GM12801 (cell line): Measurements from ENCODE around the gene SLC17A5.

ENCODE experiments used
- TF ChIP-seq, protein P1 (sequence below): IDR thresholded peaks from one replicate; pipeline ENCODE4 v1.5.1; 2011; ENCODE audit warnings: control low read depth; ENCODE audit not compliant: insufficient read length; ENCODE audit errors: extremely low read depth

SLC17A5 gene

DNA sequence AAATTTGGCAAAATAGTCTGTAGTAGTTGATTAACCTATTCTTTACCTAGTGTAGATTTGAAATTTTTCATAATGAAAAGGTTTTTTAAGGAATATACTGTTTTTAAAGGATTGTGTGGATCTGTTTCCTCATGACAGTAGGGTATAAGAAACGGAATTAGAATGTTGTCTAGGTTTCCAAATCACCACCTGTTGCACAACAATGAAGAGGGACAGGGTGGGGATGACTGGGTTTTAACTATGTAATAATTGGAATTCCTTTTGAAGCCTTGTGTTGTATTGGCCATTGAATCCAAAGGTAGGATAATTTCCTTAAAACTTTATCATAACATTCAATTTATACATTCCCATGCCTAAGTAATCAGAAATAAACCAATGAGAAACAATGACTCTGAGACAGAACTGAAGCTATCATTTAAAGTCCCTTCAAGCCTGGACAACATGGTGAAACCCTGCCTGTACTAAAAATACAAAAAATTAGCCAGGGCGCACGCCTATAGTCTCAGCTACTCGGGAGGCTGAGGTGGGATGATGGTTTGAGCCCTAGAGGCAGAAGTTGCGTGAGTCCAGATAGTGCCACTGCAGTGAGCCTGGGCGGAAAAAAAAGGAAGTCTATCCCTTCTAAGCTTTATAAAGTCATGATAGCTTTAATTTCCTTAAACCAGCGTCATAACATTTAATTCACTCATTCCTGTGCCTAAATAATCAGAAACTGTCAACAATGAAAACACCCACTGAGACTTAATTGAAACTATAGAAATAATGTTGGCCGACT, 18.3 kb upstream of the SLC17A5 start:
- TF ChIP-seq, protein P1, sequence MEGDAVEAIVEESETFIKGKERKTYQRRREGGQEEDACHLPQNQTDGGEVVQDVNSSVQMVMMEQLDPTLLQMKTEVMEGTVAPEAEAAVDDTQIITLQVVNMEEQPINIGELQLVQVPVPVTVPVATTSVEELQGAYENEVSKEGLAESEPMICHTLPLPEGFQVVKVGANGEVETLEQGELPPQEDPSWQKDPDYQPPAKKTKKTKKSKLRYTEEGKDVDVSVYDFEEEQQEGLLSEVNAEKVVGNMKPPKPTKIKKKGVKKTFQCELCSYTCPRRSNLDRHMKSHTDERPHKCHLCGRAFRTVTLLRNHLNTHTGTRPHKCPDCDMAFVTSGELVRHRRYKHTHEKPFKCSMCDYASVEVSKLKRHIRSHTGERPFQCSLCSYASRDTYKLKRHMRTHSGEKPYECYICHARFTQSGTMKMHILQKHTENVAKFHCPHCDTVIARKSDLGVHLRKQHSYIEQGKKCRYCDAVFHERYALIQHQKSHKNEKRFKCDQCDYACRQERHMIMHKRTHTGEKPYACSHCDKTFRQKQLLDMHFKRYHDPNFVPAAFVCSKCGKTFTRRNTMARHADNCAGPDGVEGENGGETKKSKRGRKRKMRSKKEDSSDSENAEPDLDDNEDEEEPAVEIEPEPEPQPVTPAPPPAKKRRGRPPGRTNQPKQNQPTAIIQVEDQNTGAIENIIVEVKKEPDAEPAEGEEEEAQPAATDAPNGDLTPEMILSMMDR, result no peak

DNA sequence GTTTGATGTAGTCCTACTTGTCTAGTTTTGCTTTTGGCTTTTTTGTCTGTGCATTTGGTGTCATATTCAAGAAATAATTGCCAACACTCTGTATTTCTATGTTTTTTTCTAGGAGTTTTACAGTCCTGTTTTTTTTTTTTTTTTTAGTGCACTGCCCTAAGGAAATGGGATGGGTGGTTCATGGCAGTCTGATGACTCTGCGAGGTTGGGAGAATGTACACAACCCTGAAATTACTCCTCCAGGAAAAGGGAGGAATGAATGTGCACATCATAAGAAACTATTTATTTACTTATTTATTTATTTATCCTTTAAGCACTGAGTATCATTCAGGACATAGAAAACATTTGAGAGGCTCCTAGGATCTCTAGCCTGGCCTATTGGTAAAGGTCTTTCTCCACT, 15.2 kb upstream of the SLC17A5 start:
- TF ChIP-seq, protein P1, result no peak

DNA sequence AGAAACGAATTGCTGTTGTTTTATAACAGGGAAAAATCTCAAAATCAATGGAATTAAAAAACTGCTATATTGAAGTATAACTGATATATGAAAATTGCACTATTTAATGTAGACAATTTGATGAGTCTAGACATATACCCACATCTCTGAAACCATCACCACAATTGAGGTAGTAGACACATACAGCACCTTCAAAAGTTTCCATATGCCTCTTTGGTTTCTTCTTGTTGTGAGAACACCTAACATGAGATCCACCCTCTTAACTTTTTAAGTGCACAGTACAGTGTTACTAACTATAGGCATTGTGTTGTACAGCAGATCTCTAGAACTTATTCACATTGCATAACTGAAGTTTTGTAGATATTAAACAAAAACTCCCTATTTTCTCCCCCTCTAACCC, 14.0 kb upstream of the SLC17A5 start:
- TF ChIP-seq, protein P1, result no peak

DNA sequence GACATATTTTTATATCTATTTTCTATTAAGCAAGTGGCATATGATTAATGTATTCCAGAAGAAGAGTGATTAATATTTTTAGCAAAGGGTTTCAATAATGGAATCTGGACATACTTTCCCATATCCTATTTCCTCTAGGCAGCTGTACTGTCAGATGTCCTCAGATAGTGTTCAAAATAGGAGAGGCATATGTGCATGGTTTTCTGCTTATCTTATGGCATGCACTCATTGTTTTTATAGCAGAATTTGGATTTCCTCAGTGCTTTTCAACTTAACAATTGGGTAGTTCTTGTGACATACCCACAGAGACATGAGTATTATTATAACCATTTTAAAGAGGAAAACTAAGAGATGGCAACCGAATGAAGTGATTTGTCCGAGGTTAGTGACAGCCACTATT, 12.6 kb upstream of the SLC17A5 start:
- TF ChIP-seq, protein P1, result no peak

DNA sequence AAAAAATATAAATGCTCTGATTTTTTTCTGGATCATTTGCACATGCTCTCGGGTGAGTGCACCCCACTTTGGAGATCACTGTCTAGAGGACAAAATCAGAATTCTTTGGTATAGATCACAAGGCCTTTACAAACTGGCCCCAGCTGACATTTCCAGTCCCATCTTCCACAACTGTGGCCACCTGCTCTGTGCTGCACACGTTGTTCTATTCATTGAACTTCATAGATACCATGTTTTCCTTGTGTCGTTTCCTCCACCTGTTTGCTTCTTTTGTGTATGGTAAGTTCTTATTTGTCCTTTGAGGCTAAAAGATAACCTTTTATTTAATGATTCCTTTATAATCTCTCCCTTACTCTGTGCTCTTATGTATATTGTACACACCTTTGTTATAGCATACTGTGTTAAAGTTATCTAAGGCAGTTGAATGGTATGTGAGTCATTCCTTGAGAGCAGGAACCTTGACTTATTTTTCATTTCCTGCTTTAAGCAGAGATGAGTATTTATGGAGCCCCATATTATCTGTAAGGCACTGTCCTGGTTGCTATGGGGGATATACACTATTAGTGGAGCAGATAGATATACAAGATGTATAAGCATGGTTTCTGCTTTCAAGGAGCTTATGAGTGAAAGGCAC, 12.0 kb upstream of the SLC17A5 start:
- TF ChIP-seq, protein P1, result no peak

DNA sequence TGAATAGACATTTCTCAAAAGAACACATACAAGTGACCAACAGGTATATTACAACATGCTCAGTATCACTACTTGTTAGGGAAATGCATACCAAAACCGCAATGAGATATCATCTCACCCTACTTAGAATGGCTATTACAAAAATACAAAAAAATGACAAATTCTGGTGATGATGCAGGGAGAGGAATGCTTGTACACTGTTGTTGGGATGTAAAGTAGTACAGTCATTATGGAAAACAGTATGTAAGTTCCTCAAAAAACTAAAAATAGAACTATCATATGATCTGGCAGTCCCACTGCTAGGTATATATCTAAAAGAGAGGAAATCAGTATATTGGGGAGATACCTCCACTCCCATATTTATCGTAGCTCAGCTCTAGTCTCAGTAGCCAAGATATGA, 10.9 kb upstream of the SLC17A5 start:
- TF ChIP-seq, protein P1, result no peak

DNA sequence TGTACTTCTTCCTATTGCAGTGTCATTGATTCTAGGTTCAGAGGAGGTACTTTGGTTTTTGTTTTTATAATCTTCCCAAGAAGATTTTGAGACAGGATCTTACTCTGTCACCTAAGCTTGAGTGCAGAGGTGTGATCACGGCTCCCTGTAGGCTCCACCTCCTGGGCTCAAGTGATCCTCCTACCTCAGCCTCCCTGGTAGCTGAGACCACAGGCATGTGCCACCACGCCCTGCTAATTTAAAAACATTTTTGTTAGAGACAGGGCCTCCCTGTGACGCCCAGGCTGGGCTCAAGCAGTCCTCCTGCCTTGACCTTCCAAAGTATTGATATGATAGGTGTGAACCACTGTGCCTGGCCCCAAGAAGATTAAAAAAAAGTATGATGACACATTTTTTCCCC, 3.4 kb upstream of the SLC17A5 start:
- TF ChIP-seq, protein P1, result no peak
